ENCODE measurements around the gene CPA2.

Gene CPA2

GRCh38 chr7:130296221-130296951 lies 29.7 kb downstream of the CPA2 start:
- Histone ChIP-seq H3K4me2 (ENCODE audit: low read depth, low read length, poor library complexity, severe bottlenecking) (no peak overlapping the region), H3K4me3 (ENCODE audit: insufficient read depth, low read length, poor library complexity, severe bottlenecking) (no peak overlapping the region), H3K27ac (ENCODE audit: low read depth, low read length) (no peak overlapping the region), H3K79me2 (ENCODE audit: insufficient read depth, low read length) (no peaks in the 10 kb centered on the region), H2AFZ (ENCODE audit: low read depth, low read length, severe bottlenecking) (no peak overlapping the region), H3K27me3 (ENCODE audit: low read length) (no peaks in the 10 kb centered on the region), H4K20me1 (ENCODE audit: low read depth, low read length) (no peaks in the 10 kb centered on the region), H3K36me3 (ENCODE audit: low read length) (no peaks in the 10 kb centered on the region), H3K9ac (ENCODE audit: low read length) (no peak overlapping the region), H3F3A (ENCODE audit: insufficient read depth) (no peaks in the 10 kb centered on the region), H3K9me3 (ENCODE audit: insufficient read depth, low read length) (no peaks in the 10 kb centered on the region), H3K9me2 (replicated peaks; ENCODE audit: insufficient read depth, low read length) (no peaks in the 10 kb centered on the region)
- no peak for TF ChIP-seq CTCF (IDR thresholded peaks at IDR 0.05; ENCODE audit: insufficient read depth, low read length, poor library complexity, severe bottlenecking)
- no peak for TF ChIP-seq EZH2phosphoT487 (conservative IDR thresholded peaks at IDR 0.05; ENCODE audit: low read length)

- H3K9me3 ChIP-seq (ENCODE audit: insufficient read depth, low read length): no peaks in the 10 kb centered on the region
- H3K27ac ChIP-seq (ENCODE audit: low read depth, low read length): no peak overlapping the region
- H3K79me2 ChIP-seq (ENCODE audit: insufficient read depth, low read length): no peaks in the 10 kb centered on the region
These were observed 31.2 kb downstream of the CPA2 start for GRCh38 chr7:130297628-130298543.

DNA sequence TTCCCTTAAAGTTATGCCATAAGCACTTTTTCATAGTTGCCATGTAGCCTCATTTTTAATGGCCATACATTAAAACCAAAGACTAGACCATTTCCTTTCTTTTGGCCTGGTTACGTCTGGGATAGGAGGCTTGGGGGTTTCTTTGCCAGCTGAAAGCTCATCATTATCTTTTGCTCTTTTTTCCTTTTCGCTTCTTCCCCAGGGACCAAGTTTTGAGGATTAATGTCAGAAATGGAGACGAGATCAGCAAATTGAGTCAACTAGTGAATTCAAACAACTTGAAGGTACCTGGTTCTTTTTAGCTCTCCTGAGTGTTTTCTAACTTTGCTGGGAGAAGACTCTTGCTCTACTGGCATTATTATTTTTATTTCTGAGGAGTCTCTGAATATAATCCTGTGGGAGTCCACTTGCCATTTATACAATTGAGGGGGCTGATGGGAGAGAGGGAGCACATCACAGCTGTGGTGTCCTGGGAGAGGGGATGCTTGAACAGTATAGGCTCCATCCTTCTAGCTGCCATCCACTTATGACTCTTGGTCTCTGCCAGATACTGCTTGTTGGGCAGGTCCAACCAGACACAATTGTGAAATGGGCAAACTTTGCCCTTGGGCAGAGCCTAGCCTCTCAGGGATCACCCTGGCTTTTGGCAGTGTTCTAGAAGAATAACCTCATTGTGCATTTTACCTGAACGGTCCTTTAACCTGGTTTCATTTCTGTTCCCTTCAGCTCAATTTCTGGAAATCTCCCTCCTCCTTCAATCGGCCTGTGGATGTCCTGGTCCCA lies 32.1 kb downstream of the CPA2 start:
- Histone ChIP-seq H3K27ac (ENCODE audit: low read depth, low read length) (no peak overlapping the region), H2AFZ (ENCODE audit: low read depth, low read length, severe bottlenecking) (no peak overlapping the region), H3F3A (ENCODE audit: insufficient read depth) (no peaks in the 10 kb centered on the region), H3K4me3 (ENCODE audit: insufficient read depth, low read length, poor library complexity, severe bottlenecking) (no peak overlapping the region), H3K9me2 (replicated peaks; ENCODE audit: insufficient read depth, low read length) (no peaks in the 10 kb centered on the region), H3K9ac (ENCODE audit: low read length) (no peak overlapping the region), H3K9me3 (ENCODE audit: insufficient read depth, low read length) (no peaks in the 10 kb centered on the region), H3K36me3 (ENCODE audit: low read length) (no peaks in the 10 kb centered on the region), H3K4me2 (ENCODE audit: low read depth, low read length, poor library complexity, severe bottlenecking) (no peak overlapping the region), H3K79me2 (ENCODE audit: insufficient read depth, low read length) (no peaks in the 10 kb centered on the region), H4K20me1 (ENCODE audit: low read depth, low read length) (no peaks in the 10 kb centered on the region), H3K27me3 (ENCODE audit: low read length) (no peaks in the 10 kb centered on the region)
- TF ChIP-seq CTCF (IDR thresholded peaks at IDR 0.05; ENCODE audit: insufficient read depth, low read length, poor library complexity, severe bottlenecking): no peak
- TF ChIP-seq EZH2phosphoT487 (conservative IDR thresholded peaks at IDR 0.05; ENCODE audit: low read length): no peak

More at GRCh38 chr7:130297628-130298543, 31.2 kb downstream of the CPA2 start:
- Histone ChIP-seq H4K20me1 (ENCODE audit: low read depth, low read length) (no peaks in the 10 kb centered on the region), H3F3A (ENCODE audit: insufficient read depth) (no peaks in the 10 kb centered on the region), H3K9me2 (replicated peaks; ENCODE audit: insufficient read depth, low read length) (no peaks in the 10 kb centered on the region), H2AFZ (ENCODE audit: low read depth, low read length, severe bottlenecking) (no peak overlapping the region), H3K27me3 (ENCODE audit: low read length) (no peaks in the 10 kb centered on the region), H3K4me2 (ENCODE audit: low read depth, low read length, poor library complexity, severe bottlenecking) (no peak overlapping the region), H3K4me3 (ENCODE audit: insufficient read depth, low read length, poor library complexity, severe bottlenecking) (no peak overlapping the region), H3K9ac (ENCODE audit: low read length) (no peak overlapping the region), H3K36me3 (ENCODE audit: low read length) (no peaks in the 10 kb centered on the region)
- TF ChIP-seq CTCF (IDR thresholded peaks at IDR 0.05; ENCODE audit: insufficient read depth, low read length, poor library complexity, severe bottlenecking) (no peak), EZH2phosphoT487 (conservative IDR thresholded peaks at IDR 0.05; ENCODE audit: low read length) (no peak)
